AG10803 (cell line): Measurements from ENCODE around the gene PLA2G2C.
"Not testable (repeated sequence)": the region's sequence is repeated elsewhere in the genome, so short reads cannot be mapped to it uniquely, and the experiment has no call there.

ENCODE experiments used
- DNase-seq: peaks from one replicate; pipeline ENCODE4 v3.0.0; 2010; ENCODE audit warnings: low read depth
- H3K4me3 ChIP-seq: 2 replicates; pipeline ENCODE4 v1.5.1; 2011; ENCODE audit warnings: mild to moderate bottlenecking, low read length, control low read depth
- TF ChIP-seq, protein P1 (sequence below): conservative IDR thresholded peaks from 2 replicates; pipeline ENCODE4 v1.5.1; 2011; ENCODE audit warnings: mild to moderate bottlenecking, low read length, control low read depth, inconsistent platforms

The PLA2G2C gene

DNA sequence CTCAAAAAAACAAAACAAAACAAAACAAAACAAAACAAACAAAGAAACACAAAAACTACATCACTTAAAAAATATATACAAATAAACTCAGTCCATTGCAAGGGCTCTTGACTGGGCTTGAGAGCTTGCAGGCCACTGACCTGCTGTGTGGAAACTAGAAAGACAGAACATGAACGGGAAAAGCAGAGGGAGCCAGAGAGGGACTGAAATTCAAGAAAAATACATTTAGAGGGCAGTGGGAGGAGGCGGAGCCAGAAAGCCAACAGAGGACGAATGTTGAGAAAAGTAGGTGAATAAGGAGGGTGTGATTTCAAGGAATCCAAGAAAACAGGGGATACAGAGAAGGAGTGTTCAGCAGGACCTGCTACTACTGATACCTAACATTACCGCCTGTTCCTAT lies 41.4 kb upstream of the PLA2G2C start:
- TF ChIP-seq, protein P1, sequence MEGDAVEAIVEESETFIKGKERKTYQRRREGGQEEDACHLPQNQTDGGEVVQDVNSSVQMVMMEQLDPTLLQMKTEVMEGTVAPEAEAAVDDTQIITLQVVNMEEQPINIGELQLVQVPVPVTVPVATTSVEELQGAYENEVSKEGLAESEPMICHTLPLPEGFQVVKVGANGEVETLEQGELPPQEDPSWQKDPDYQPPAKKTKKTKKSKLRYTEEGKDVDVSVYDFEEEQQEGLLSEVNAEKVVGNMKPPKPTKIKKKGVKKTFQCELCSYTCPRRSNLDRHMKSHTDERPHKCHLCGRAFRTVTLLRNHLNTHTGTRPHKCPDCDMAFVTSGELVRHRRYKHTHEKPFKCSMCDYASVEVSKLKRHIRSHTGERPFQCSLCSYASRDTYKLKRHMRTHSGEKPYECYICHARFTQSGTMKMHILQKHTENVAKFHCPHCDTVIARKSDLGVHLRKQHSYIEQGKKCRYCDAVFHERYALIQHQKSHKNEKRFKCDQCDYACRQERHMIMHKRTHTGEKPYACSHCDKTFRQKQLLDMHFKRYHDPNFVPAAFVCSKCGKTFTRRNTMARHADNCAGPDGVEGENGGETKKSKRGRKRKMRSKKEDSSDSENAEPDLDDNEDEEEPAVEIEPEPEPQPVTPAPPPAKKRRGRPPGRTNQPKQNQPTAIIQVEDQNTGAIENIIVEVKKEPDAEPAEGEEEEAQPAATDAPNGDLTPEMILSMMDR: no peak
- no peak overlapping the region for H3K4me3 ChIP-seq
- DNase-seq: no peak

GRCh38 chr1:20224546-20224945 lies 38.2 kb upstream of the PLA2G2C start:
- DNase-seq: no peak
- TF ChIP-seq, protein P1: no peak
- no peak overlapping the region for H3K4me3 ChIP-seq

DNA sequence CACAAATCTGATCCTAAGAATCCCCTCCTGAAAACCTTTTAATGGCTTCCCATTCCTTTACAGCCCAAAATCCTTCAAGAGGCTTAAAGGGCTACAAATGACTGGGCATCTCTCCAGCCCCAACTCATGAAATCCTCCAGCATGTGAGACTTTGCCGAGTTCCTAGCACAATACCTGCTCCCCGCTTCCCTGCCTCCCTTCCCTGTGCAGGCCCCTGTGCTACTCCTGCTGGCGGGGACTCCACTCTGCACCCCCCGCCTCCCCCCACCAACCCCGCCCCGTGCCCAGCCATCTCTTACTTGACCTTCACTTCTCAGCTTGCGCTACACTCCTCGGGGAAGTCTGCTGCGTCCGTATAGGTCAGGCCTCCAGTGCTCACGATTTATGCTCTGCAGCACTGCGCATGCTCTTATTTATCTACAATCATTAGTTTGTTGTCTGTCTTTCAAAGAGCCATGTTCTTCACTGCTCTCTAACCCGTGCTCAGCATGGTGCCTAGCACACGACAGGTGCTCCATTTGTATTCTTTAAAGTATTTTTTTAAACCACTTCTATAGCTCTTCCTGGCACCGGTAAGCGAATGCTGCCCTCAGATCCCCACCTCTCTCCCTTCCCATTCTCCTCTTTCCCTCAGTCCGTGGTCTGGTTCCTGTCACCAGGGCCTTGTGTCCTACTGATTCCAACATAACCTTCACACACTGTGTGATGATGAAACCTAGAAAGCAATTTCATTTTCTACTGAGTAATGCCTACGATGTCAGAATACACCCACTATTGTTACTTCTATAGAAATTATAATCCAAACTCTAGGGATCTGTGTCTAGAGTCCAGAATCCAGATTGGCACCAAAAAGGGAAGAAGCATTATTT lies 37.5 kb upstream of the PLA2G2C start:
- no peak overlapping the region for H3K4me3 ChIP-seq
- no peak for DNase-seq
- TF ChIP-seq, protein P1: no peak

DNA sequence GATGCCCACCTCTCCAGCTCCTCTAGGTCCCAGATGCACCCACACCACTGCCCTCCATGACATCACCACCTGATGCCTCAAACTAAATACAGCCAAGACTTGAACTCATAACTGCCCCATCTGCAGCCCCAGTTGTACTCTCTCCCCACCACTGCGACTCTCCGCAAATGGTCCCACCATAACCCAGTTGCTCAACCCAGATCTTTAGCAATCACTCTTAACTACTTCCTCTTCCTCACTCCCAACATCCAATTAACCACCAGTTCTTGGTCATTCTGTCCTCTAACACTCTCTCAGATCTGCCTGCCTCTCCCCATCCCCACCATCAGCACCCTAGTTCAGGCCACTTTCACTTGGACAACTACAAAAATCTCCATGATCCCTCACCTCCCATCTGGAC lies 36.8 kb upstream of the PLA2G2C start:
- no peak for DNase-seq
- H3K4me3 ChIP-seq: no peak overlapping the region
- TF ChIP-seq, protein P1: no peak

DNA sequence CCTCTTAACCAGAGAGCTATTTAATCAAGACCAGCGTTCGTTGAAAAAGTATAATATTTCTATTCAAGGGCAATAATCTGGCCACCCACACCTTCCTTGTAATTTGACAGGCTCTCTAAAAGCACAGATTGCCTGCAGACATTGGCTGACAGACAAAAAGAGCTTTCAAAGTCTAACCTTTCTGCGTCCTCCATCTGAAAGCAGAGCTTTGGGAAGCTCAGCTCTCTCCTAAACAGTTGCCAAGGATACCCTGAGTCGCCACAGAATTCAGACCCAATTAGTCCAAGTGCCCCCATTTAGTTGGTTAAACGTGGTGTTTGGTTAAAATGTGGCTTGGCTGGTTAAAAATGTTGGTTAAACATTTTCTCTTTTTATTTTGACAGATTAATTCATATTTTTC lies 33.7 kb upstream of the PLA2G2C start:
- TF ChIP-seq, protein P1: no peak
- no peak overlapping the region for H3K4me3 ChIP-seq
- DNase-seq: no peak

GRCh38 chr1:20219053-20219452 lies 32.7 kb upstream of the PLA2G2C start:
- H3K4me3 ChIP-seq, DNase-seq: not testable (repeated sequence)

GRCh38 chr1:20216574-20216973 lies 30.3 kb upstream of the PLA2G2C start:
- TF ChIP-seq, protein P1: peak; percentile 41
- DNase-seq: peak; percentile 7
- no peak overlapping the region for H3K4me3 ChIP-seq
